ENCODE data around the gene HSPG2.

Gene HSPG2

GRCh38 chr1:21906173-21907078 is 30.7 kb downstream of the HSPG2 start:
- no peak for ATAC-seq
- DNase-seq, result no peak
- H3K36me3 Mint-ChIP-seq (ENCODE audit: low read depth), result no peaks in the 10 kb centered on the region
- no peak overlapping the region for H3K27ac Mint-ChIP-seq
- H3K4me3 Mint-ChIP-seq, result no peak overlapping the region
- no peaks in the 10 kb centered on the region for H3K9me3 Mint-ChIP-seq
- no peaks in the 10 kb centered on the region for H3K27me3 Mint-ChIP-seq
- peaks cover 39% of the 10 kb centered on the region for H3K4me1 Mint-ChIP-seq

GRCh38 chr1:21904704-21905520 is 32.2 kb downstream of the HSPG2 start:
- peaks cover 30% of the 10 kb centered on the region for H3K4me1 Mint-ChIP-seq
- peak overlapping the region; percentile 68 for H3K27ac Mint-ChIP-seq
- DNase-seq (peak; percentile 54), ATAC-seq (peak; percentile 48)
- no peaks in the 10 kb centered on the region for H3K27me3 Mint-ChIP-seq
- no peaks in the 10 kb centered on the region for H3K9me3 Mint-ChIP-seq
- no peak overlapping the region for H3K4me3 Mint-ChIP-seq
- H3K36me3 Mint-ChIP-seq (ENCODE audit: low read depth), result no peaks in the 10 kb centered on the region

- Mint-ChIP-seq H3K27me3 (no peaks in the 10 kb centered on the region), H3K9me3 (no peaks in the 10 kb centered on the region), H3K36me3 (ENCODE audit: low read depth) (no peaks in the 10 kb centered on the region), H3K27ac (no peak overlapping the region), H3K4me1 (peaks cover 24% of the 10 kb centered on the region), H3K4me3 (no peak overlapping the region)
- no peak for DNase-seq
- no peak for ATAC-seq
These were observed 32.7 kb downstream of the HSPG2 start for GRCh38 chr1:21904454-21904703.

GRCh38 chr1:21903638-21904453 is 33.3 kb downstream of the HSPG2 start:
- Mint-ChIP-seq H3K36me3 (ENCODE audit: low read depth) (no peaks in the 10 kb centered on the region), H3K27me3 (no peaks in the 10 kb centered on the region)
- ATAC-seq, result no peak

GRCh38 chr1:21902026-21903012 is 34.8 kb downstream of the HSPG2 start:
- Mint-ChIP-seq H3K4me1 (peaks cover 16% of the 10 kb centered on the region), H3K4me3 (no peak overlapping the region), H3K27me3 (no peaks in the 10 kb centered on the region), H3K9me3 (no peaks in the 10 kb centered on the region), H3K36me3 (ENCODE audit: low read depth) (no peaks in the 10 kb centered on the region), H3K27ac (no peak overlapping the region)
- no peak for ATAC-seq
- no peak for DNase-seq

More at GRCh38 chr1:21903638-21904453, 33.3 kb downstream of the HSPG2 start:
- peaks cover 19% of the 10 kb centered on the region for H3K4me1 Mint-ChIP-seq
- no peak for DNase-seq
- peak overlapping the region; percentile 39 for H3K27ac Mint-ChIP-seq
- H3K4me3 Mint-ChIP-seq, result no peak overlapping the region
- H3K9me3 Mint-ChIP-seq, result no peaks in the 10 kb centered on the region

- H3K4me1 Mint-ChIP-seq, result peaks cover 16% of the 10 kb centered on the region
- H3K4me3 Mint-ChIP-seq, result no peak overlapping the region
- DNase-seq (no peak), ATAC-seq (no peak)
- H3K27me3 Mint-ChIP-seq, result no peaks in the 10 kb centered on the region
- H3K36me3 Mint-ChIP-seq (ENCODE audit: low read depth), result no peaks in the 10 kb centered on the region
- no peaks in the 10 kb centered on the region for H3K9me3 Mint-ChIP-seq
- no peak overlapping the region for H3K27ac Mint-ChIP-seq
These were observed 35.6 kb downstream of the HSPG2 start for GRCh38 chr1:21901473-21901847.

- ATAC-seq, result no peak
- Mint-ChIP-seq H3K9me3 (no peaks in the 10 kb centered on the region), H3K36me3 (ENCODE audit: low read depth) (no peaks in the 10 kb centered on the region), H3K27ac (no peak overlapping the region), H3K27me3 (no peaks in the 10 kb centered on the region), H3K4me3 (no peak overlapping the region), H3K4me1 (peaks cover 16% of the 10 kb centered on the region)
- DNase-seq, result no peak
These were observed 36.2 kb downstream of the HSPG2 start for GRCh38 chr1:21900766-21901472.

- no peaks in the 10 kb centered on the region for H3K27me3 Mint-ChIP-seq
- no peaks in the 10 kb centered on the region for H3K9me3 Mint-ChIP-seq
- H3K27ac Mint-ChIP-seq, result no peak overlapping the region
- H3K4me3 Mint-ChIP-seq, result no peak overlapping the region
- H3K36me3 Mint-ChIP-seq (ENCODE audit: low read depth), result no peaks in the 10 kb centered on the region
- ATAC-seq (no peak), DNase-seq (no peak)
- H3K4me1 Mint-ChIP-seq, result peaks cover 12% of the 10 kb centered on the region
These were observed 37.1 kb downstream of the HSPG2 start for GRCh38 chr1:21899987-21900386.

- Mint-ChIP-seq H3K9me3 (no peaks in the 10 kb centered on the region), H3K4me3 (no peak overlapping the region), H3K4me1 (peaks cover 7% of the 10 kb centered on the region), H3K27me3 (no peaks in the 10 kb centered on the region), H3K27ac (no peak overlapping the region), H3K36me3 (ENCODE audit: low read depth) (no peaks in the 10 kb centered on the region)
- DNase-seq, result no peak
- ATAC-seq, result no peak
These were observed 37.8 kb downstream of the HSPG2 start for GRCh38 chr1:21899267-21899810.

- no peaks in the 10 kb centered on the region for H3K27me3 Mint-ChIP-seq
- no peak overlapping the region for H3K4me3 Mint-ChIP-seq
- DNase-seq, result no peak
- H3K9me3 Mint-ChIP-seq, result no peaks in the 10 kb centered on the region
- H3K27ac Mint-ChIP-seq, result peak overlapping the region; percentile 25
- ATAC-seq, result no peak
- peaks cover 2% of the 10 kb centered on the region for H3K4me1 Mint-ChIP-seq
- H3K36me3 Mint-ChIP-seq (ENCODE audit: low read depth), result no peaks in the 10 kb centered on the region
These were observed 38.5 kb downstream of the HSPG2 start for GRCh38 chr1:21898326-21899200.

- peak overlapping the region; percentile 25 for H3K27ac Mint-ChIP-seq
- no peaks in the 10 kb centered on the region for H3K36me3 Mint-ChIP-seq (ENCODE audit: low read depth)
- ATAC-seq, result no peak
- no peak overlapping the region for H3K4me3 Mint-ChIP-seq
- peaks cover 2% of the 10 kb centered on the region for H3K4me1 Mint-ChIP-seq
- no peak for DNase-seq
- no peaks in the 10 kb centered on the region for H3K9me3 Mint-ChIP-seq
- no peaks in the 10 kb centered on the region for H3K27me3 Mint-ChIP-seq
These were observed 39.3 kb downstream of the HSPG2 start for GRCh38 chr1:21897844-21898243.
